ENCODE results near the gene DNALI1. TPM values are rescaled to one million over a fixed set of nuclear protein-coding genes. Genes with fewer than 3 reads are reported as not detected.
"Not testable (repeated sequence)": the region's sequence is repeated elsewhere in the genome, so short reads cannot be mapped to it uniquely, and the experiment has no call there.

The DNALI1 gene
- total RNA-seq, 1 experiment from 2014 or later, result 1.9 TPM

- DNase-seq (ENCODE audit: low read depth), result peak; percentile 94
Observed at GRCh38 chr1:37553927-37554808, 2.6 kb upstream of the DNALI1 start, which contains the start of gene SNIP1. SNIP1 (minus strand) TSS chr1:37554293; CDS start chr1:37554229, 64 bp downstream.

- DNase-seq (ENCODE audit: low read depth), result no peak
Observed at GRCh38 chr1:37557402-37557801, 662 bp downstream of the DNALI1 start.

- no peak for DNase-seq (ENCODE audit: low read depth)
Observed at GRCh38 chr1:37558411-37558810, 1.7 kb downstream of the DNALI1 start.

DNA sequence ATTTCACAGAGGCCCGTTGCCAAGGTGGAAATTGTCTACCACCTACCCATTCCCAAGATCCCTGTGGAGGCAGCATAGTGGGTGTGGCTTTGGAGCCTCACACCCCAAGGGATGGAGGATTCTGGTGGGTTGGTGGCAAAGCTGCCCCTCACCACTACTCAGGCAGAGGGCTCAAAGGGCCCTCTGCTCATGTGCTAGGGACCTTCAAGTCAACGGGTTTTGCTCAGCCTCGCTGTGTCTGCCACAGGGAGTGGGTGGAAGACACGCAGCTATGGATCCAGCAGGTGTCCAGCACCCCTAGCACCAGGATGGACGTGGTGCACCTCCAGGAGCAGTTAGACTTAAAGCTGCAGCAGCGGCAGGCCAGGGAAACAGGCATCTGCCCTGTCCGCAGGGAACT, 2.3 kb downstream of the DNALI1 start:
- no peak for DNase-seq (ENCODE audit: low read depth)

- not testable (repeated sequence) for DNase-seq (ENCODE audit: low read depth)
Observed at GRCh38 chr1:37559957-37560379, 3.2 kb downstream of the DNALI1 start.

DNA sequence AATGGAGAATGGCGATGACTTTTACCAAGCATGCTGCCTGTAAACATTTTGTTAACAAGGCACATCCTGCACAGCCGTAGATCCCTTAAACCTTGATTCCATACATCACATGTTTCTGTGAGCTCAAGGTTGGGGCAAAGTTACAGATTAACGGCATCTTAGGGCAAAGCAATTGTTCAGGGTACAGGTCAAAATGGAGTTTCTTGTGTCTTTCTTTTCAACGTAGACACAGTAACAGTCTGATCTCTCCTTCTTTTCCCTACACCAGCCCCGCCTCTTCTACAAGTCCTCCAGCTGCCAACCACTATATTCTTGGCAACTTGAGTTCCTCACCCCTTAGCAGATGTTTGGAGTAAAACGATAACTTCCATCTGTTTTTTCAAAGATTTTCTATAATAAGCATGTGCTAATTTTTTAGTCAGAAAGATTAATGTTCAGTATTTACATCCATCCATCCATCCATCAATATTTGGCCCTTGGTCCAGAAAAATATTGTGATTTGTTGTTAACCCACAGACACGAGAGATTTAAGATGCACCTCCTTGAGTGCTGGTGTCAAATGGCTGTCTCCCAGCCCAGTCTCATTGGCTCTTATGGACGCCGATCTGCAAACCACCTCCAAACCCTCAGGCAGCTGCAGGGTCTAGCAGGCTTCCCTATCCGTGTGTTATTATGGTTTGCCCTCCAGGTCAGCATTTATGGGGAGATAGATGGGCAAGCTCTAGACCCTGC, 3.8 kb downstream of the DNALI1 start:
- no peak for DNase-seq (ENCODE audit: low read depth)

DNA sequence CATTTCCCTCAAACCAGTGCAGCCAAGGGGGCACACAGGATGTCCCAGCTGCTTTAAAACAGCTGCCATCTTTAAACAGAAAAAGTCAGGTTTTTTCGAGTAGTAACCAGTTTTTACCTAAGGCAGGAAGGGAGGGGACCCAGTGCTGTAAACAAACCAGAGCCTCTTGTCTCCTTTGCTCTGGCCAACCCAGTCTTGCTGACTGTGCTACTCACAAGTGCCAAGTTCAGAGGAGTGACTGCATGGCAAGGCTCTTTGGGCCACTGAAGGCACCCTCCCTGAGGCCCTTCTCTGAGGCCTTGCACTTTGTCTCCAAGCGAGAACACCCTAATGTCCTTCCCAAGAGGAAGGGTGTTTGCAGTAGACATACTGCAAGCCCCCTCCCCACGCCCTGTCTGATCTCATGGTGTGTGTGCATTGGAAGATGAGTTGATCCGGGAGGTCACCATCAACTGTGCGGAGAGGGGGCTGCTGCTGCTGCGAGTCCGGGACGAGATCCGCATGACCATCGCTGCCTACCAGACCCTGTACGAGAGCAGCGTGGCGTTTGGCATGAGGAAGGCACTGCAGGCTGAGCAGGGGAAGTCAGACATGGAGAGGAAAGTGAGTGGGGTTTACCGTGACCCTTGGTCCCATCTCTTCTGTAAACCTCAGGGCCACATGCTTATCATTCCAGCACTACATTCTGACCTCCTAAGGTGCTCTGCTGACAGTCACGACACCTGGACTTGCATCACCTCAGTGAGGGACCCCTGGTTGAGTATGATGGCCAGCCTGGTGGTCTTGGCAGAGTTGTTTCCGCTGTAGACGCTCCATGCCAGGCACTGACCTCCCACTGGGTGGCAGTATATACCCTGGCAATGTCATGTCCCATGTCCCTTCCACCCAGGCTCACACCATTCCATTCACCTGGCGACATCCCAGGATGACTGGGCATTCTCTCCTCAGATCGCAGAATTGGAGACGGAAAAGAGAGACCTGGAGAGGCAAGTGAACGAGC, 4.7 kb downstream of the DNALI1 start:
- no peak for DNase-seq (ENCODE audit: low read depth)

DNA sequence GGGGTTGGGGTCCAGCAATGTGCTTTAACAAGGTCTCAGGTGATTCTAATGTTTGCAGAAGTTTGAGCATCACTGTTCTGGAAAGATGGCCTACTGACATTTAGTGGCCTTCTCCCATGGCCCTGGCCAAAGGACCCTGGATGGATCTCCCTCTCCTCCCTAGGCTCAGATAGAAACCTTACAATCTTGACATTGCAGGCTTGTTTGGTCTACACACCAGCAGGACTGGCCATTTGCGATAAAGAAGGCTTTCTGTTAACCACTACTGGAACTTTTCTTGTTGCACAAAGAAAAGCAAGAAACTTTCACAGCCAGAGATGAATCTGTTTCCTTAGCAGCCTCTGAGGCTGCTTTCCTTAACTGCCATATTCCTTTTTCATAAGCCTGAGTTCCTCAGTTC, 6.2 kb downstream of the DNALI1 start:
- DNase-seq (ENCODE audit: low read depth), result no peak

DNA sequence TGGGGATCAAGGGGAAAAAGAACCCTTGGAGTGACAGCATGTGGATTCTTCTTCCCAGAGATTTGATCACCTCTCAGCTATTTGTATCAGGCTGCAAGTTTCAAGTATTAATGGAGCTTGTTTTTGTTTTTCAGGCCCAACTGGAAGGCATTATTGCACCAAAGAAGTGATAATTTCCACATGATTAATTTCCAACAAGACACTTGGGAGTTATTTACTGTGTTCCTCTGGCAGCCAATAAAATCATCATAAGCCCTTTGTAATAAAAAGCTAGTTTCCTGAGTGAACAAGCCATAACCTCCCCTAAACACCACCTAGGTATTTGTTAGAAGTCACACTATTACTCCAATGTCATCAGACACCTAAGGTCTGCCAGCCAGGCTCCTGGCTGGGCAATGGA, 8.2 kb downstream of the DNALI1 start:
- no peak for DNase-seq (ENCODE audit: low read depth)

- DNase-seq (ENCODE audit: low read depth), result no peak
Observed at GRCh38 chr1:37567023-37567422, 10.3 kb downstream of the DNALI1 start.

DNA sequence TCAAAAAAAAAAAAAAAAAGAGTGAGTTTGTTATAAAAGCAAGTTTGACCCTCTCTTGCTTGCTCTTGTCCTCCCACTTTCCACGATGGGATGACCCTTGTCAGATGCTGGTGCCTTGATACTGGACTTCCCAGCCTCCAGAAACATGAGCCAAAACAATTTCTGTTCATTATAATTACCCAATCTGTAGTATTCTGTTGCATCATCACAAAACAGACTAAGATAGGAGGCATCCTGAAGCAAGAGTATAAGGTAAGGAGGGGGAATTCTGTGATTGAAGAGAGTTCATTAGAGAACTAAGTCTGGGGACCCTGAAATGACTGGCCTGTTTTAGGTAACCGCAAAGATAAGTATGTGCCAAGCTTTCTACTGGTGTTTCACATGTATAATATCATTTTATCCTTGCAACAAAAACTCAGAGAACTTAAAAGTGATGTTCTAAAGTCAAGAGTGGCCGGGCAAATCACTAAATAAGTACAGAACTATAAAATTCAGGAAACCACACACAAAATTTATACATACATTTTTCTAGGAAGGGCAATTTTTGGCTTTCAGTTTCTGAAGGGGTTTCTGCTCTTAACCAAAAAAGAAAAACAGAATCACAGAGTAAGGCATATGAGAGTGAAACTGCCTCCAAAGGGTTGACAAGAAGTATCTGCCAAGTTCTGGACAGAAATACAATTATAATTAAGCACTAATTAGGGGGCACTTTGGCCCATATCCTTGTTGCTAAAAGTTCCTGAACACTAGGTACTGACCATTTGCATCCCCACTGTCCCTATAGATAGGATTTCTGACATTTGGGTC, 14.0 kb downstream of the DNALI1 start:
- no peak for DNase-seq (ENCODE audit: low read depth)

DNA sequence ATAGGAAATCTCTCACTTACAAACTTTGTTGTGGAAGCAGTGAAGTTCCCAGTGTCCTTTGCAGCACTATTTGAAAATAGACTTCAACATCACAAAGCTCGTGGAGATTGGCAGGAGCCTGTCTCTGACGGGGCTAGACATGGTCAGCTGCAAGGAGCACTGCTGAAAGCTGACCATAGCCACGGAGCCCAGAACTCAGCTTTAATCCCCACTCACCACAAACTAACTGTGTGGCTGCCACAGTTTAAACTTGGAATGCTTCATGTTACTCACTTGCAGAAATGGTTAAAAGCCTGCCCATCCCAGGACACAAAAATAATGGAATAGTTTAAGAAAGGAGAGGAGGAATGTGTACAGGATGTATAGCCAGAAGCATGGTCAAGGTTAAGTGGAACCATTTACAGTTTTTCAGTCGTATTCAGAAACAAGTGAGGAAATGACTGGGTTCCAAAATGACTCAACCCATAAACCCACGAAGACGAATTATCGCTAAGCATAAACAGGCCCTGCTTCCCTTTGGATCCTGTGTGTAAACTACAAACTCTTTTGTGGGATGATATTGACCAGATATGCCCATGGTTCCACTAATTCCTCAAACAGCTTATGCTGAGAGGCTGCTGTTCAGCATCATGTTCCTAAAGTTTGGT, 18.2 kb downstream of the DNALI1 start:
- DNase-seq (ENCODE audit: low read depth), result peak; percentile 73

- no peak for DNase-seq (ENCODE audit: low read depth)
Observed at GRCh38 chr1:37575692-37576091, 19.0 kb downstream of the DNALI1 start.

DNA sequence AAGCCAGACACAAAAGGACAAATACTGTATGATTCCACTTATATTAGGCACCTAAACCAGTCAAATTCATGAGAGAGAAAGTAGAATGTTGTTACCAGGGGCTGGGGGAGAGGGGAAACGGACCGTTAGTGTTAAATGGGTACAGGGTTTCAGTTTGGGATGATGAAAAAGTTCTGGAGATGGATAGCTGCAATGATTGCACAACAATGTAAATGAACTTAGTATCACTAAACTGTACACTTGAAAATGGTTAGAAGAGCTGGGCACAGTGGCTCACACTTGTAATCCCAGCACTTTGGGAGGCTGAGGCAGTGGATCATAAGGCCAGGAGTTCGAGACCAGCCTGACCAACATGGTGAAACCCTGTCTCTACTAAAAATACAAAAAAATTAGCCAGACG, 27.8 kb downstream of the DNALI1 start:
- DNase-seq (ENCODE audit: low read depth), result not testable (repeated sequence)

GRCh38 chr1:37588939-37589338, 32.2 kb downstream of the DNALI1 start:
- no peak for DNase-seq (ENCODE audit: low read depth)

GRCh38 chr1:37593726-37594125, 37.0 kb downstream of the DNALI1 start:
- DNase-seq (ENCODE audit: low read depth), result no peak

DNA sequence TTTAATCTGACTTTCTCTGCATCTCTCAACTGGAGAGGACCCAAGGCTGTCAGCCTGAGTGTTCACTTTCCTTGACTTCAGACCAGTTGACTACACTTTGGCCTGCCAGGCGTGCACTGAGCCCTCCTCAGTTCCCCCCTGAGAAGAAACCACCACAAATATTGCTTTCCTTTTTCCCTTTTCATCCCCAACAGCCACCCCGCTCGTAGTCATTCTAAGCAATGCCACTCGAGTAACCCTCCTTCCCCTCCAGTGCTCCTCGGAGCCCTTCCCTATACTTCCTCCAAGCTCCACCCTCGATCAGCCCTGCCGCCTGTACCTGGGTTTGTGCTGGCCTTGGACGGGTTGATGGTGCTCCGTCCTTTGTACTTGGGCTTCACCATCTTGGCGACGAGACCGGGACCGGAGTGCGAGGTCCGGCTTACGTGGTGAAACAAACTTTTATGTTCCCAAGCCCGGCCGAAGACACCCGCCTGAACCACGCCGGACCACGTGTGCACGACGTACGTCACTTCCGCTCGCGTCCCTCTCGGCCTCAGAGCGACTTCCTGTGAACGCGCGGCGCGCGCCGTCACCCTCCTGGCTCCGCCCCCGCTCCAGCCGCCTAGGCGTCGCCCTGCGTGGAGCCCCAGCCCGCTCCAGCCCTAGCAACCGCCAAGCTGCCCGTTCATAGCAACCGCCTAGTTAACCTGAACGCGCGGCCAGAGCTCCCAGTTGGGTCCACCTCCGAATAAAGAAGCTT, 38.9 kb downstream of the DNALI1 start, which contains the start of gene GNL2:
Gene GNL2 (minus strand): TSS at position 498 of the 742 bp plus-strand sequence. CDS start 115 bp downstream, at position 383.
- DNase-seq (ENCODE audit: low read depth), result peak; percentile 95

- no peak for DNase-seq (ENCODE audit: low read depth)
Observed at GRCh38 chr1:37596182-37596667, 39.5 kb downstream of the DNALI1 start.

DNA sequence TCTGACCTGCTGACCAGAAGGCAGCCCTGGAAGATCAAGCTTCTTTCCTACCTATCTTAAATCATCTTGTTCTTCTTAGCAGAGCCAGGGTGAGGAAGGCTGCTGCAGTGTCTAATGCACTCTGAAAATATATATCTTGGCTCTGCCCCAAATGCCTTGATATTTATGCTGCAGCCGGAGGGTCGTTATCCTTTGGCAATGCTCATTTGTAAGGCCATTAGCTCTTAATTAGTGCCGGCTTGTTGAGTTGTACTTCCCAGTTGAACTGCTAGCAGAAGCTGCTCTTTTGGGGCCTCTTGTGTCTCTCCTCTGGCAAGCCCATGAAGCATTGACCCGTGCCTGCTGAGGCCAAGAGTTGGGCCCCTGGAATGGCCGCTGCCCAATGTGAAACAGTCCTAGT, 43.2 kb downstream of the DNALI1 start:
- DNase-seq (ENCODE audit: low read depth), result no peak
